Mesenchymal stem cell (in vitro differentiated cells and primary cell): Measurements from ENCODE around the gene FAM181A.

Experiments used
- DNase-seq: peaks from one replicate; pipeline ENCODE4 v3.0.0-alpha.2; 2013
- H2AFZ ChIP-seq: one replicate; pipeline ENCODE4 v1.6.1; 2013; ENCODE audit warnings: low read depth, mild to moderate bottlenecking, control low read depth, inconsistent platforms, low read length, moderate library complexity
- H2AK5ac ChIP-seq: 2 replicates; pipeline ENCODE4 v1.6.1; 2013; ENCODE audit warnings: low read length, moderate library complexity, mild to moderate bottlenecking, inconsistent platforms; ENCODE audit not compliant: severe bottlenecking
- H2BK120ac ChIP-seq: one replicate; pipeline ENCODE4 v1.6.1; 2013; ENCODE audit warnings: low read depth, mild to moderate bottlenecking, inconsistent platforms, low read length, moderate library complexity
- H2BK12ac ChIP-seq, 2 experiments: one replicate each; pipeline ENCODE4 v1.6.1; 2013; ENCODE audit warnings: inconsistent platforms in 2 of 2, low read length in 2 of 2, mild to moderate bottlenecking in 2 of 2, moderate library complexity in 2 of 2, control low read depth in 1 of 2
- H2BK15ac ChIP-seq: one replicate; pipeline ENCODE4 v1.6.1; 2013; ENCODE audit warnings: mild to moderate bottlenecking, low read depth, inconsistent platforms; ENCODE audit not compliant: poor library complexity, severe bottlenecking
- H2BK5ac ChIP-seq: 2 replicates; pipeline ENCODE4 v1.6.1; 2013; ENCODE audit warnings: low read depth, mild to moderate bottlenecking, low read length, control low read depth, inconsistent platforms; ENCODE audit not compliant: poor library complexity, severe bottlenecking
- H3K14ac ChIP-seq, 2 experiments: one replicate each; pipeline ENCODE4 v1.6.1; 2013; ENCODE audit warnings: inconsistent platforms in 2 of 2, low read length in 2 of 2, control low read depth in 1 of 2, mild to moderate bottlenecking in 1 of 2, moderate library complexity in 1 of 2
- H3K18ac ChIP-seq, 2 experiments: one replicate each; pipeline ENCODE4 v1.6.1; 2013; ENCODE audit warnings: inconsistent platforms in 2 of 2, low read length in 2 of 2, control low read depth in 1 of 2, low read depth in 1 of 2, mild to moderate bottlenecking in 1 of 2
- H3K23ac ChIP-seq, 2 experiments: one replicate each; pipeline ENCODE4 v1.6.1; 2013; ENCODE audit warnings: inconsistent platforms in 2 of 2, low read length in 2 of 2, mild to moderate bottlenecking in 2 of 2, moderate library complexity in 2 of 2, control low read depth in 1 of 2
- H3K27ac ChIP-seq: 2 replicates; pipeline ENCODE4 v1.5.1; 2013; ENCODE audit warnings: mild to moderate bottlenecking, moderate library complexity, low read length, control low read depth, inconsistent platforms; ENCODE audit not compliant: poor library complexity, severe bottlenecking
- H3K27me3 ChIP-seq, 2 experiments: 2 replicates each; pipeline versions ENCODE4 v1.6.1 to v1.7.0; 2013; ENCODE audit warnings: low read length in 2 of 2, mild to moderate bottlenecking in 2 of 2, moderate library complexity in 2 of 2, control low read depth in 1 of 2, inconsistent platforms in 1 of 2; ENCODE audit not compliant: control insufficient read depth in 1 of 2, insufficient read depth in 1 of 2
- H3K36me3 ChIP-seq, 2 experiments: 2 replicates each; pipeline versions ENCODE4 v1.6.1 to v1.7.0; 2013; ENCODE audit warnings: low read length in 2 of 2, control low read depth in 1 of 2, inconsistent platforms in 1 of 2, low read depth in 1 of 2, mild to moderate bottlenecking in 1 of 2; ENCODE audit not compliant: insufficient read depth in 2 of 2, control insufficient read depth in 1 of 2
- H3K4ac ChIP-seq, 2 experiments: one replicate each; pipeline ENCODE4 v1.6.1; 2013; ENCODE audit warnings: inconsistent platforms in 2 of 2, low read length in 2 of 2, mild to moderate bottlenecking in 2 of 2, moderate library complexity in 2 of 2, control low read depth in 1 of 2, low read depth in 1 of 2
- H3K4me1 ChIP-seq: 2 replicates; pipeline ENCODE4 v1.6.1; 2013; ENCODE audit warnings: low read depth, low read length, control low read depth; ENCODE audit not compliant: control insufficient read depth, insufficient read depth
- H3K4me2 ChIP-seq: 2 replicates; pipeline ENCODE4 v1.6.1; 2013; ENCODE audit warnings: low read length, mild to moderate bottlenecking, inconsistent platforms; ENCODE audit not compliant: poor library complexity, severe bottlenecking
- H3K4me3 ChIP-seq, 2 experiments: 2 replicates each; pipeline versions ENCODE4 v1.5.1 to v1.7.0; 2013; ENCODE audit warnings: low read length in 2 of 2, mild to moderate bottlenecking in 2 of 2, control low read depth in 1 of 2, low read depth in 1 of 2; ENCODE audit not compliant: insufficient read depth in 1 of 2
- H3K79me1 ChIP-seq: replicated peaks from 2 replicates; pipeline ENCODE4 v1.6.1; 2013; ENCODE audit warnings: mild to moderate bottlenecking, control low read depth, low read length, inconsistent platforms; ENCODE audit not compliant: poor library complexity, severe bottlenecking
- H3K9ac ChIP-seq: 2 replicates; pipeline ENCODE4 v1.7.0; 2013; ENCODE audit warnings: mild to moderate bottlenecking, low read length, moderate library complexity
- H3K9me3 ChIP-seq: 2 replicates; pipeline ENCODE4 v1.7.0; 2013; ENCODE audit warnings: mild to moderate bottlenecking, low read length; ENCODE audit not compliant: control insufficient read depth
- H4K8ac ChIP-seq: one replicate; pipeline ENCODE4 v1.6.1; 2013; ENCODE audit warnings: inconsistent platforms, mild to moderate bottlenecking, low read length, moderate library complexity
- H4K91ac ChIP-seq: one replicate; pipeline ENCODE4 v1.6.1; 2013; ENCODE audit warnings: mild to moderate bottlenecking, low read length, inconsistent platforms
- WGBS: methylation state at CpG from one replicate; pipeline ENCODE4 v1.1.7; 2013; ENCODE audit warnings: mixed read lengths; 5-methylcytosine and 5-hydroxymethylcytosine counted together

Gene FAM181A

DNA sequence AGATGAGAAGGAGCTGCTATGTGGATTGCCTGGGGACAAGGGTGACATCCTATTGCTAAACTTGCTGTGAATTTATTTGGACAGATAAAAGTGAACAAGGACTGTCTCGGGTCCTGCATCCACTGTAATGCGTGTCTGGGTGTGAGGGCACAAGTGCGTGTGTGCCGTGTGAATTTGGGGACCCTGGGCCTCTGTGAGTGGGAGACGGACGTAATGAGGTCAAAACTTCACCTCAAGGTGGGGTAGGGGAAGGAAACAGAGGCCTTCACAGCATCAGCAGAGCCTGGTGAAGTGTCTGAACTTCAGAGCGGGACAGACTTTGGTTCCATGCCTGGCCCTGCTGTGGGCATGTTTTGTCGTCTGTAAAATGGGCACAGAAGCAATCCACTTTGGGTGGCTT lies 34.5 kb downstream of the FAM181A start:
- Histone ChIP-seq H3K79me1 (no peaks in the 10 kb centered on the region), H3K4ac (no peak overlapping the region), H4K91ac (no peak overlapping the region), H2BK15ac (no peak overlapping the region), H3K14ac (no peak overlapping the region), H4K8ac (no peak overlapping the region), H3K27me3 (no peaks in the 10 kb centered on the region), H2BK120ac (no peak overlapping the region), H3K36me3 (no peaks in the 10 kb centered on the region), H3K9me3 (peaks cover 8% of the 10 kb centered on the region), H3K18ac (no peak overlapping the region), H3K4me2 (no peak overlapping the region), H2AFZ (no peak overlapping the region), H3K23ac (no peak overlapping the region), H3K9ac (no peak overlapping the region), H2BK5ac (no peak overlapping the region), H2BK12ac (peak overlapping the region in 1 of 2 experiments; percentile 8), H3K4me1 (peaks cover 52% of the 10 kb centered on the region), H3K27ac (no peak overlapping the region), H3K4me3 (no peak overlapping the region), H2AK5ac (peak overlapping the region; percentile 51)
- 97% methylated on average over 8 of the region's 8 CpGs for WGBS
- DNase-seq = no peak

DNA sequence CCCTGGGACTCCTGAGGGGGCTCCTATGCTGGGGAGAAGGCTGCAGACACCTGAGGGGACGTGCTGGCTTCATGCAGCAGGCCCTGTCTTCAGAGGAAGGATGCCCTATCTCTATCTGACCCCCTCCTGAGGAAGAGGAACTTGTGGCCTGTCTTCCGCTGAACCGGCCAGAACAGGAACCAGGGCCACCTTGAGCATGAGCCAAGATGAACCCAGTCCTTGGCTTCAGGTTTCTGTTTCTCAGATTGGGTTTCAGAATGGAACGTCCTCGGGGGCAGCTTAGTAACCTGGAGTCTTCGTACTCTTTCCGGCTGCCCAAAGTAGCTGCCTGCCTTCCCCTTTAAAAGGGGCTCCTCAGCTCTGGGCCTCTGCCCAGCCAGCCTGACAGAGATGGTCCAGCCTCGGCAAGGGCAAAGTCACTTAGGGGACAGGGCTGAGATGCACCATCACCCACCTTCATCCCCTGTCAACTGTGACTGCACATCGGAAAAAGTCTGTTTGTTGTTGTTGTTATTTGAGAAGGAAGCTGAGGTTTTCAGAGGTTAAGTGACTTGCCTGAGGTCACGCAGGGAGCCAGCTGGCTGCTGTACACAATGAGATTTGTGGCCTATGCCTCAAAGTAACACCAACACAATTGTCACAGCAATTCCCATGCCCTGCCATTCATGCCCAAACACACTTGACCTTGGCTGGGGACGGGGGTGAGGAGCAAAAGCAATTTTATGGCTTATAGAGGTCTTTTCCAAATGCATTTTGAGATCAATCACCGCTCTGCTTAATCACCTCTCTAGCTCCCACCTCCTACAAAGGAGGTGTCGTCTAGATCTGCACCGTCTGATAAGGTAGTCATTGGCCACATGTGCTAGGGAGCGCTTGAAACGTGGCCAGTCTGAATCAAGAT lies 35.8 kb downstream of the FAM181A start:
- peak overlapping the region in 1 of 2 experiments; percentile 44 for H3K14ac ChIP-seq
- no peak overlapping the region for H3K18ac ChIP-seq
- H2AFZ ChIP-seq = no peak overlapping the region
- H3K79me1 ChIP-seq = no peaks in the 10 kb centered on the region
- H3K9me3 ChIP-seq = peaks cover 8% of the 10 kb centered on the region
- H4K8ac ChIP-seq = no peak overlapping the region
- no peak overlapping the region for H3K4ac ChIP-seq
- H3K27me3 ChIP-seq = no peaks in the 10 kb centered on the region
- peak; percentile 53 for DNase-seq
- H2BK5ac ChIP-seq = no peak overlapping the region
- no peak overlapping the region for H3K4me3 ChIP-seq
- no peak overlapping the region for H3K27ac ChIP-seq
- no peaks in the 10 kb centered on the region for H3K36me3 ChIP-seq
- H2AK5ac ChIP-seq = peak overlapping the region; percentile 63
- no peak overlapping the region for H3K23ac ChIP-seq
- 82% methylated on average over 12 of the region's 16 CpGs for WGBS
- H2BK12ac ChIP-seq = no peak overlapping the region
- H2BK120ac ChIP-seq = no peak overlapping the region
- H3K9ac ChIP-seq = no peak overlapping the region
- H3K4me2 ChIP-seq = no peak overlapping the region
- peaks cover 45% of the 10 kb centered on the region for H3K4me1 ChIP-seq
- H4K91ac ChIP-seq = no peak overlapping the region
- no peak overlapping the region for H2BK15ac ChIP-seq

DNA sequence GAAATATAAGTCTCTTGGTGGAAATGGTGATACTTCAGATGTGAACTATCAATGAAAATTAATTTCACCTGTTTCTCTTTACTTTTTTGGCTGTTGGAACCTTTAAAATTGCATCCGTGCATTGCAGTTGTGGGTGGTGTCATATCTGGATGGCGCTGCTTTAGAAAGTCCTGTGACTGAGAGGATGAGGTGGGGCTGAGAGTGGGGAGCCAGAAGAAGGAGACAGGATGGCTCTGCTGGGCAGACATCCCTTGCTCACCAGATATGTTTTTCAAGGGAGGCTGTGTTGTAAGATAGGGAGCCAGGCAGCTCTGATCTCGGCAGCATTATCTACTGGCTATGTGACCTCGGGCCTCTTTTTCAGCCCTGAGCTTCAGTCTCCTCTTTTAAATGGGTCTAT lies 36.5 kb downstream of the FAM181A start:
- Histone ChIP-seq H3K18ac (no peak overlapping the region), H3K14ac (no peak overlapping the region), H2BK15ac (no peak overlapping the region), H3K4ac (no peak overlapping the region), H2AFZ (no peak overlapping the region), H3K4me1 (peaks cover 38% of the 10 kb centered on the region), H2BK12ac (no peak overlapping the region), H4K8ac (no peak overlapping the region), H3K36me3 (no peaks in the 10 kb centered on the region), H2BK5ac (no peak overlapping the region), H3K9me3 (peaks cover 8% of the 10 kb centered on the region), H3K4me3 (no peak overlapping the region), H2BK120ac (no peak overlapping the region), H3K27ac (no peak overlapping the region), H3K23ac (no peak overlapping the region), H3K27me3 (no peaks in the 10 kb centered on the region), H3K9ac (no peak overlapping the region), H4K91ac (no peak overlapping the region), H3K4me2 (no peak overlapping the region), H3K79me1 (no peaks in the 10 kb centered on the region), H2AK5ac (peak overlapping the region; percentile 34)
- no peak for DNase-seq
- 92% methylated on average over 4 of the region's 4 CpGs for WGBS

DNA sequence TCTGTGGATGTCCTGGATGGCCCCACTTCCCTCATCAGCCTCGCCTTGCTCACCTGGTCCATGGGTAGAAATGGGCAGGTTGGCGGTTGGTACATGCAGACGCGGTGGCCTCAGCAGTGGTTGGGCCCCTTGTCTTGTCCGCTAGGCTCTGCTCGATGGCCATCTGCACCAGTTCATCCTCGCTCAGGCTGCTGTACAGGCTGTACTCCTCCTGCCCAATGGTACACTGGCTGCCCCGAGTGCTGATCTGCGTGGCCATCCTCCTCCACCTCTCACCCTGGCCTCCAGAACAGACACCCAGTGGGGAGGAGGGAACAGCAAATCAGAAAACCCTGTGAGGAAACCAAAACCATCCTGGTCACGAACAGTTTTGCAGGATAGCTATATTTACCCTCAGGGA lies 37.1 kb downstream of the FAM181A start:
- WGBS = 97% methylated on average over 10 of the region's 10 CpGs
- Histone ChIP-seq H2BK5ac (no peak overlapping the region), H2BK15ac (no peak overlapping the region), H3K9ac (no peak overlapping the region), H3K9me3 (peaks cover 8% of the 10 kb centered on the region), H3K27ac (peak overlapping the region; percentile 4), H4K91ac (no peak overlapping the region), H3K4me1 (peaks cover 32% of the 10 kb centered on the region), H3K14ac (no peak overlapping the region), H4K8ac (no peak overlapping the region), H3K18ac (no peak overlapping the region), H2BK120ac (no peak overlapping the region), H3K23ac (no peak overlapping the region), H2AK5ac (peak overlapping the region; percentile 34), H3K4me2 (no peak overlapping the region), H3K79me1 (no peaks in the 10 kb centered on the region), H3K27me3 (no peaks in the 10 kb centered on the region), H3K36me3 (no peaks in the 10 kb centered on the region), H3K4me3 (no peak overlapping the region), H2BK12ac (no peak overlapping the region), H3K4ac (no peak overlapping the region), H2AFZ (no peak overlapping the region)
- DNase-seq = no peak
